OCI-M1 (cell line): ENCODE measurements around the gene ATP4B.

Experiments
- DNase-seq: peaks from one replicate; lab custom pipeline; 2025; lab: John Stamatoyannopoulos, UW

ATP4B gene

DNA sequence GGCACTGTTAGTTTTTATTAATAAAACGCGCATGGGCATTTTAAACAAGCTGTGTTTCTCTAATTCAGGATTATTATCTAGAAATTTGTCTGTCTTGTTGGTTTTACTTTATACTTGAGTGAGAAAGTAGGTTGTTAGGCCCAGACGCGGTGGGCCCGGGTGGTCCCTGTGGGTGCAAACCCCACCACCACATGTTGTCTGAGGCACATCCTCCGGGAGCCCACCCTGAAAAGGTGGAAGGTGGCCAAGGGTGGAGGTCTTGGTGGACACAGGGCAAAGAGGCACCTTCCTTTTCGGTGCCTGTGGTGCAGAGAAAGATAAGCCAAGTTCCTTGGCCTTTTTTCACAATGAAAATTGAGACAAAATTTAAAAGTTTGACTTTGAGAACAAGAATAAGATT is 16.6 kb downstream of the ATP4B start:
- DNase-seq = no peak

DNA sequence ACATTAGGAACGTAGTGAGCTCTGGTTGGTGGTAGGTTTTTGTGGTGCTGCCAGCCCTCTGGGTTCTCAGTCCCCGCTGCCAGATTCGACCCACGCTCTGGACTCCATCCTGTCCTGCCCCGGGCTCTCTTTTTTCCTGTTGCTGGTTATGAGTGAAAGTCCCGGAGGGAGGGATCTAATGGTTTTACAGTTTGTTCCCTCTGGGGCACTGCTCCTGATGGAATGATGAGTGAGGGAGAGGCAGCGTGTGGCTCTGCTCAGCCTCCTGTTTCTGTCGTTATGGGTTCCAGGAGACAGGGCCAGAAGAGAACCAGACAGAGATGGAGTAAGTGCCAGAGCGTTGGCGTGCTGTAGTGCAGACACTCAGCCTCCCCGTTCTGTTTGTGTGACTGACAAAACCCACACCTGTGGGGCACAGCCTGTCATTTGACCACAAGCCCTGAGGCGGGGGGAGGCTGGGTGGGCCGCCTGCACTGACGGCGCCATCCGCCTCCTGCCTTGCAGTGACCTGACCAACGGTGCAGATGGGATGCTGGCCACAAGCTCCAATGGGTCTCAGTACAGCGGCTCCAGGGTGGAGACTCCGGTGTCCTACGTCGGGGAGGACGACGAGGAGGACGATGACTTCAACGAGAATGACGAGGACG is 18.3 kb downstream of the ATP4B start:
- no peak for DNase-seq

GRCh38 chr13:113638806-113639205 is 19.2 kb downstream of the ATP4B start:
- DNase-seq = no peak

DNA sequence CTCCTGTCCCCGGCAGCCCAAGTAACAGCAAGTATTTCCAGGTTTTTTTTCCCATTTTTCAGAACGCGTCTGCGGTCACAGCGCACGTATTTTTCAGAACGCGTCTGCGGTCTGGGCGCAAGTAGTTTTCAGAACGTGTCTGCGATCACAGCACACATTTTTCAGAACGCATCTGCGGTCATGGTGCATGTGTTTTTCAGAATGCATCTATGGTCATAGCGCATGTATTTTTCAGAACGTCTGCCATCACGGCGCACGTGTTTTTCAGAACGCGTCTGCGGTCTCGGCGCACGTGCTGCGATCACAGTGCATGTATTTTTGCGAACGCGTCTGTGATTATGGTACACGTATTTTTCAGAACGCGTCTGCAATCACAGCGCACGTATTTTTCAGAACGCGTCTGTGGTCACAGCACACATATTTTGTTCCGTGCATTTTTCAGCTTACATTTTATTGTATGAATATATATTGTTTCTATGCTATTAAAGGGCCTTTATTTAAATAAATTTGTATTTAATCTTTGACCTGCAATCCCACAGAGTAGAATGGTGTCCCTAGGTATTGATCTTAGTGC is 19.7 kb downstream of the ATP4B start:
- DNase-seq = no peak

GRCh38 chr13:113637262-113638160 is 20.5 kb downstream of the ATP4B start:
- no peak for DNase-seq

GRCh38 chr13:113636266-113636963 is 21.6 kb downstream of the ATP4B start:
- no peak for DNase-seq

- DNase-seq = no peak
Observed at GRCh38 chr13:113635709-113636108, 22.3 kb downstream of the ATP4B start.

DNA sequence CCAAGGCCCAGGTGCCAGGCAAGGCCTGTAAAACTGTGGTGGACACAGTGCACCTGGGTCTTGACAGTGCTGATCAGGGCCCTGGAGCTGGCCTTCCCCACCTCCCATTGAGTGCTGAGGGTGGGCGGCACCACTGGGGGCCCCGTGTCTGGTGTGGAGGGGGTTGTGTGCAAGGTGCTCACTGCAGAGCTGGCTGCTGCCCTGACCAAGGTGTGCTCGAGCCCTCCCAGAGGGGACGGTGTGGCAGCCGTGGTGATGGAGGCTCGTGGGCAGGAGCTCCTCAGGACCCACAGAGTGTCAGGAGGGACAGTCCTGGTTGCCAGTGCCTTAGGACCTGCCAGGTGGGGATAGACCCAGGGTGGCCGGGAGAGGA is 23.0 kb downstream of the ATP4B start:
- no peak for DNase-seq

- no peak for DNase-seq
Observed at GRCh38 chr13:113634279-113635047, 23.5 kb downstream of the ATP4B start.

DNA sequence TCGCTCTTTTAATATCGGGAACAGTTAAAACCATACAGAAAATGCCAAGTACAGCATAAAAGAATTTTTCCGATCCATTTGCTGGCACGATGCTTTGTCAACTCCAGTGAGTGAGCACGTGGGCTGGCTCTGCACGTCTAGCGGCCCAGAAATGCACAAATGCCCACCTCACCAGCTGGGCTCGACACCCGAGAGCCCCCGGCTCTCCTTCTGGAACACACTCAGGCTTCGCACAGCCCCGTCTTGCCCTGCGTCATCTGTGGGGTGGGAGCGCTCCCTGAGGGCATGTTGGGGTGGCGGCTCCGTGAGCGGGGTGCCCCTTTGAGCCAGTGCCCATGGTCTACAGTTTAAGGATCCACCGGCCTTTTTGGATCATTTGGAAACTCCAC is 24.5 kb downstream of the ATP4B start:
- DNase-seq = no peak

- no peak for DNase-seq
Observed at GRCh38 chr13:113632706-113633484, 25.1 kb downstream of the ATP4B start.

GRCh38 chr13:113631341-113632095 is 26.5 kb downstream of the ATP4B start:
- no peak for DNase-seq

- DNase-seq = no peak
Observed at GRCh38 chr13:113630804-113631203, 27.2 kb downstream of the ATP4B start.

GRCh38 chr13:113630296-113630695 is 27.7 kb downstream of the ATP4B start:
- no peak for DNase-seq

- DNase-seq = no peak
Observed at GRCh38 chr13:113629866-113630265, 28.1 kb downstream of the ATP4B start.

GRCh38 chr13:113628291-113629270 is 29.4 kb downstream of the ATP4B start:
- no peak for DNase-seq

- DNase-seq = no peak
Observed at GRCh38 chr13:113627136-113627535, 30.9 kb downstream of the ATP4B start.

DNA sequence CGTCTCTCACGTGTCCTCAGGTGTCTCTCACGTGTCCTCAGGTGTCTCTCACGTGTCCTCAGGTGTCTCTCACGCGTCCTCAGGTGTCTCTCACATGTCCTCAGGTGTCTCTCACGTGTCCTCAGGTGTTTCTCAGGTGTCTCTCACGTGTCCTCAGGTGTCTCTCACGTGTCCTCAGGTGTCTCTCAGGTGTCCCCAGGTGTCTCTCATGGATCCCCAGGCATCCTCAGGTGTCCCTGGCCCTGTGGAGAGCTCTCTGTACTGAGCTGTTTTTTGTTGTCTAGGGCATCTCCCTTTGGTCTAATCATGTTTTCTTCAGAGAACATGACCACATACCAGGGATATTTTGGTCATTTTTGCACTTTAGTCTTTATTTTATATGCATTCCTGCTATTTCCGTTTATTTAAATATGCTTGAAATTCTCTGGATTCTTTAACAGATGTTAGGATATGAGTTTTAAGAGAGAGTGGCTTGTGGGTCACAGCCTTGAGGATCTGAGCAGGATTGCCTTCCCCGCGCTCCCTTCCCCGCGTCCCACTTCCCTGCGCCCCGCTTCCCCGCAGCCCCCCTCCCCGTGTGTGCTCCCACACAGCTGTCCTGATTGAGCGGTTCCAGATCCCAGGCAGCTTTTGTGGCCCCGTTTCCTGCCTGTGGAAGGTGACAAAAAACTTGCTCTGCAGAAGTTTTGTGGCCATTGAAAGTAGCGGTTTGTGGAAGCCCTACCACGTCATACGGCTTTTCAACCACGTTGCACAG is 31.9 kb downstream of the ATP4B start:
- DNase-seq = no peak
